SKM-1 treated with dmso at 0.1 percent for 144 hours (cell line): ENCODE data around the gene HOGA1.
"Not testable (repeated sequence)": the region's sequence is repeated elsewhere in the genome, so short reads cannot be mapped to it uniquely, and the experiment has no call there.

ENCODE experiments used
- DNase-seq: peaks from one replicate; lab custom pipeline; 2025; ENCODE audit not compliant: unreplicated experiment; lab: John Stamatoyannopoulos, UW

Gene HOGA1

GRCh38 chr10:97644936-97645335 lies 60.7 kb downstream of the HOGA1 start:
- no peak for DNase-seq

GRCh38 chr10:97647556-97647955 lies 63.4 kb downstream of the HOGA1 start:
- no peak for DNase-seq

GRCh38 chr10:97648562-97649404 lies 64.6 kb downstream of the HOGA1 start:
- DNase-seq = no peak

- DNase-seq = not testable (repeated sequence)
These were observed 65.2 kb downstream of the HOGA1 start for GRCh38 chr10:97649405-97649750.

GRCh38 chr10:97650726-97651125 lies 66.5 kb downstream of the HOGA1 start:
- no peak for DNase-seq

- DNase-seq = no peak
These were observed 67.6 kb downstream of the HOGA1 start for GRCh38 chr10:97651773-97652172.

- no peak for DNase-seq
These were observed 72.6 kb downstream of the HOGA1 start for GRCh38 chr10:97656777-97657176.

- DNase-seq = no peak
These were observed 75.4 kb downstream of the HOGA1 start for GRCh38 chr10:97659589-97659988.
